Upper lobe of left lung (tissue), 4 donors: Measurements from ENCODE around the gene GTF2H2C.
"Not testable (repeated sequence)": the region's sequence is repeated elsewhere in the genome, so short reads cannot be mapped to it uniquely, and the experiment has no call there.

Experiments used
- POLR2A ChIP-seq, 4 donors: fragments of 450-650 bp; IDR thresholded peaks; one replicate each; pipeline ENCODE4 v1.5.1; 2016 to 2017; ENCODE audit warnings: antibody characterized with exemption in 4 of 4, mild to moderate bottlenecking in 2 of 4
- TF ChIP-seq, protein P1 (sequence below), 6 experiments: fragments of 450-650 bp in 4 of 6; fragments of 200-600 bp in 2 of 6; sonication (generic) in 2 of 6; IDR thresholded peaks; one replicate each; pipeline ENCODE4 v1.5.1; 2016 to 2019; ENCODE audit warnings: antibody characterized with exemption in 6 of 6

DNA sequence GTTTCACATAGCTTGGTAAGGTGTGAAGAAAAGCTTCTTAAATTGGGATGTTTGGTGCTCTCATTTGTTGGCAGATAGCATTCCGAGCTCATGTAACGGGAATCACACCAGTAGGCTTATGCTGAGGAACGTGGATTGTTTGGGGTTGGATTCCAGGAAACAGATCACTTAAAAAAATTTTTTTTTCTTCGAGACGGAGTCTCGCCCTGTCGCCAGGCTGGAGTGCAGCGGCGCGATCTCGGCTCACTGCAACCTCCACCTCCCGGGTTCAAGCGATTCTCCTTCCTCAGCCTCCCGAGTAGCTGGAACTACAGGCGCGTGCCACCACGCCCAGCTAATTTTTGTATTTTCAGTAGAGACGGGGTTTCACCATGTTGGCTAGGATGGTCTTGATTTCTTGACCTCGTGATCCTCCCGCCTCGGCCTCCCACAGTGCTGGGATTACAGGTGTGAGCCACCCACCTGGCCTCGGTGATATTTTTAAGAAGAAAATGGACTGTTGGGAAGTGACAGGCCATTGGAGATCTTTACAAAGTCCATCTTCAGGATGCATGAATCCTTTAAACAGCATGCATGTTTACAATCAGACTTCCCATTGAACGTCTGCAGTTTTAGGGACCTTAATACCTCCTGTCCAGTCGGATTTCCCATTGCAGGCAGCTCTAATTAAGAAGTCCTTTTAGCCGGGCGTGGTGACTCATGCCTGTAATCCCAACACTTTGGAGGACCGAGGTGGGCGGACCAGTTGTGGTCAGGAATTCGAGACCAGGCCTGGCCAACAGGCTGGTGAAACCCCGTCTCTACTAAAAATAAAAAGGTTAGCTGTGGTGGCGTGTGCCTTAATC, 818 bp downstream of the GTF2H2C start:
- TF ChIP-seq, protein P1, sequence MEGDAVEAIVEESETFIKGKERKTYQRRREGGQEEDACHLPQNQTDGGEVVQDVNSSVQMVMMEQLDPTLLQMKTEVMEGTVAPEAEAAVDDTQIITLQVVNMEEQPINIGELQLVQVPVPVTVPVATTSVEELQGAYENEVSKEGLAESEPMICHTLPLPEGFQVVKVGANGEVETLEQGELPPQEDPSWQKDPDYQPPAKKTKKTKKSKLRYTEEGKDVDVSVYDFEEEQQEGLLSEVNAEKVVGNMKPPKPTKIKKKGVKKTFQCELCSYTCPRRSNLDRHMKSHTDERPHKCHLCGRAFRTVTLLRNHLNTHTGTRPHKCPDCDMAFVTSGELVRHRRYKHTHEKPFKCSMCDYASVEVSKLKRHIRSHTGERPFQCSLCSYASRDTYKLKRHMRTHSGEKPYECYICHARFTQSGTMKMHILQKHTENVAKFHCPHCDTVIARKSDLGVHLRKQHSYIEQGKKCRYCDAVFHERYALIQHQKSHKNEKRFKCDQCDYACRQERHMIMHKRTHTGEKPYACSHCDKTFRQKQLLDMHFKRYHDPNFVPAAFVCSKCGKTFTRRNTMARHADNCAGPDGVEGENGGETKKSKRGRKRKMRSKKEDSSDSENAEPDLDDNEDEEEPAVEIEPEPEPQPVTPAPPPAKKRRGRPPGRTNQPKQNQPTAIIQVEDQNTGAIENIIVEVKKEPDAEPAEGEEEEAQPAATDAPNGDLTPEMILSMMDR (IDR thresholded peaks at IDR 0.05) = not testable (repeated sequence)
- TF ChIP-seq POLR2A (IDR thresholded peaks at IDR 0.05) = not testable (repeated sequence)
